Activated naive CD4-positive, alpha-beta T cell treated with anti-CD3 and anti-CD28 coated beads, Interleukin-2, amount 50 U/mL, for 72 hours (primary cell): ENCODE data around the gene EPB41L4B. TPM values are rescaled to one million over a fixed set of nuclear protein-coding genes. Genes with fewer than 3 reads are reported as not detected.
A peak's percentile ranks its signal among the peaks of the same experiment; 100 is the strongest.

Experiments used
- ATAC-seq, 2 donors: fragments of 150-1000 bp; cut with Tn5 transposase; 2 replicates each; pipeline ENCODE4 v1.10.0; 2021; ENCODE audit warnings: mild to moderate bottlenecking in 2 of 2, moderate library complexity in 2 of 2
- DNase-seq, 2 donors: peaks; one replicate each; pipeline ENCODE4 v3.0.0; 2021 to 2022; ENCODE audit warnings: low spot score in 2 of 2
- H3K27ac Mint-ChIP-seq, 2 donors: one replicate each; pipeline ENCODE4 v1.8.0; 2022; ENCODE audit warnings: mild to moderate bottlenecking in 2 of 2, mixed read lengths in 2 of 2
- H3K36me3 Mint-ChIP-seq, 2 donors: one replicate each; pipeline ENCODE4 v1.8.0; 2022; ENCODE audit warnings: mixed read lengths in 2 of 2
- H3K9me3 Mint-ChIP-seq, 2 donors: one replicate each; pipeline ENCODE4 v1.8.0; 2022; ENCODE audit warnings: mixed read lengths in 2 of 2
- total RNA-seq, 2 donors: library from RNA; stranded (reverse); gene quantifications; one replicate each; pipeline ENCODE4 v1.2.3, GENCODE V29; 2022

EPB41L4B gene
- total RNA-seq, 2 donors from 2014 or later: 0.51 TPM; not detected in 1

- DNase-seq: no peak
- Mint-ChIP-seq H3K9me3 (no peaks in the 10 kb centered on the region), H3K27ac (no peak overlapping the region), H3K36me3 (no peaks in the 10 kb centered on the region)
- ATAC-seq: no peak
Observed at GRCh38 chr9:109182550-109182939, 138.3 kb downstream of the EPB41L4B start.

GRCh38 chr9:109181284-109181683 is 139.6 kb downstream of the EPB41L4B start:
- no peaks in the 10 kb centered on the region for H3K9me3 Mint-ChIP-seq
- H3K27ac Mint-ChIP-seq: peak overlapping the region; percentile 64 to 72
- no peaks in the 10 kb centered on the region for H3K36me3 Mint-ChIP-seq
- peak in 1 of 2 donors; percentile 58 for DNase-seq
- peak; percentile 97 to 99 for ATAC-seq

- no peaks in the 10 kb centered on the region for H3K36me3 Mint-ChIP-seq
- ATAC-seq: no peak
- H3K9me3 Mint-ChIP-seq: no peaks in the 10 kb centered on the region
- peak overlapping the region; percentile 40 to 41 for H3K27ac Mint-ChIP-seq
- DNase-seq: no peak
Observed at GRCh38 chr9:109179801-109180523, 140.9 kb downstream of the EPB41L4B start.

- DNase-seq: no peak
- no peak overlapping the region for H3K27ac Mint-ChIP-seq
- no peak for ATAC-seq
- no peaks in the 10 kb centered on the region for H3K36me3 Mint-ChIP-seq
- H3K9me3 Mint-ChIP-seq: no peaks in the 10 kb centered on the region
Observed at GRCh38 chr9:109176963-109177362, 143.9 kb downstream of the EPB41L4B start.

GRCh38 chr9:109176386-109176785 is 144.5 kb downstream of the EPB41L4B start:
- no peak for ATAC-seq
- Mint-ChIP-seq H3K27ac (no peak overlapping the region), H3K9me3 (no peaks in the 10 kb centered on the region), H3K36me3 (no peaks in the 10 kb centered on the region)
- no peak for DNase-seq

GRCh38 chr9:109172935-109173334 is 147.9 kb downstream of the EPB41L4B start:
- Mint-ChIP-seq H3K27ac (no peak overlapping the region), H3K36me3 (no peaks in the 10 kb centered on the region), H3K9me3 (no peaks in the 10 kb centered on the region)
- DNase-seq: no peak
- ATAC-seq: no peak

GRCh38 chr9:109171926-109172325 is 148.9 kb downstream of the EPB41L4B start:
- Mint-ChIP-seq H3K27ac (no peak overlapping the region), H3K9me3 (no peaks in the 10 kb centered on the region), H3K36me3 (peaks cover 4 to 5% of the 10 kb centered on the region in 2 donors)
- DNase-seq: no peak
- ATAC-seq: no peak

GRCh38 chr9:109168170-109168569 is 152.7 kb downstream of the EPB41L4B start:
- ATAC-seq (peak in 1 of 2 donors; percentile 63), DNase-seq (no peak)
- Mint-ChIP-seq H3K9me3 (peaks cover 0 to 7% of the 10 kb centered on the region in 2 donors), H3K36me3 (peaks cover 18 to 20% of the 10 kb centered on the region in 2 donors), H3K27ac (no peak overlapping the region)

GRCh38 chr9:109167716-109168115 is 153.1 kb downstream of the EPB41L4B start:
- Mint-ChIP-seq H3K9me3 (peaks cover 0 to 7% of the 10 kb centered on the region in 2 donors), H3K27ac (no peak overlapping the region), H3K36me3 (peaks cover 18 to 20% of the 10 kb centered on the region in 2 donors)
- ATAC-seq: no peak
- DNase-seq: no peak

GRCh38 chr9:109166771-109167601 is 153.9 kb downstream of the EPB41L4B start, which contains the start of gene FRRS1L:
Gene FRRS1L (minus strand): TSS chr9:109167249. CDS start chr9:109167138, 111 bp downstream.
- no peak for ATAC-seq
- Mint-ChIP-seq H3K27ac (no peak within 1 kb of the TSS), H3K36me3 (peaks cover 18 to 20% of the 10 kb centered on the region in 2 donors), H3K9me3 (peaks cover 0 to 7% of the 10 kb centered on the region in 2 donors)
- DNase-seq: no peak

GRCh38 chr9:109166171-109166770 is 154.6 kb downstream of the EPB41L4B start:
- Mint-ChIP-seq H3K36me3 (peaks cover 18 to 20% of the 10 kb centered on the region in 2 donors), H3K27ac (no peak overlapping the region), H3K9me3 (peaks cover 0 to 8% of the 10 kb centered on the region in 2 donors)
- no peak for DNase-seq
- ATAC-seq: no peak

- H3K9me3 Mint-ChIP-seq: peaks cover 0 to 12% of the 10 kb centered on the region in 2 donors
- no peak overlapping the region for H3K27ac Mint-ChIP-seq
- DNase-seq: no peak
- ATAC-seq: no peak
- peaks cover 18 to 20% of the 10 kb centered on the region in 2 donors for H3K36me3 Mint-ChIP-seq
Observed at GRCh38 chr9:109164042-109164441, 156.8 kb downstream of the EPB41L4B start.

GRCh38 chr9:109163194-109163593 is 157.7 kb downstream of the EPB41L4B start:
- no peak for DNase-seq
- H3K9me3 Mint-ChIP-seq: peaks cover 0 to 12% of the 10 kb centered on the region in 2 donors
- H3K36me3 Mint-ChIP-seq: peaks cover 18 to 20% of the 10 kb centered on the region in 2 donors
- no peak for ATAC-seq
- H3K27ac Mint-ChIP-seq: no peak overlapping the region

GRCh38 chr9:109162677-109163076 is 158.2 kb downstream of the EPB41L4B start:
- Mint-ChIP-seq H3K27ac (no peak overlapping the region), H3K36me3 (peaks cover 18 to 20% of the 10 kb centered on the region in 2 donors), H3K9me3 (peaks cover 0 to 12% of the 10 kb centered on the region in 2 donors)
- ATAC-seq (no peak), DNase-seq (no peak)

GRCh38 chr9:109161471-109161870 is 159.4 kb downstream of the EPB41L4B start:
- H3K36me3 Mint-ChIP-seq: peaks cover 13 to 15% of the 10 kb centered on the region in 2 donors
- H3K27ac Mint-ChIP-seq: no peak overlapping the region
- H3K9me3 Mint-ChIP-seq: peaks cover 0 to 12% of the 10 kb centered on the region in 2 donors
- ATAC-seq (no peak), DNase-seq (no peak)

GRCh38 chr9:109159583-109159982 is 161.3 kb downstream of the EPB41L4B start:
- peaks cover 0 to 5% of the 10 kb centered on the region in 2 donors for H3K9me3 Mint-ChIP-seq
- no peak overlapping the region for H3K27ac Mint-ChIP-seq
- no peaks in the 10 kb centered on the region for H3K36me3 Mint-ChIP-seq
- DNase-seq (no peak), ATAC-seq (no peak)

GRCh38 chr9:109158651-109159050 is 162.2 kb downstream of the EPB41L4B start:
- no peak overlapping the region for H3K27ac Mint-ChIP-seq
- H3K36me3 Mint-ChIP-seq: peaks cover 0 to 9% of the 10 kb centered on the region in 2 donors
- ATAC-seq (no peak), DNase-seq (no peak)
- H3K9me3 Mint-ChIP-seq: peaks cover 5 to 12% of the 10 kb centered on the region in 2 donors
